AG09319 (cell line): ENCODE results near the gene TYRO3.

Source experiments
- DNase-seq: peaks from one replicate; pipeline ENCODE4 v3.0.0-alpha.2; 2010; ENCODE audit warnings: low read depth; ENCODE audit errors: extremely low read depth
- TF ChIP-seq, protein P1 (sequence below): IDR thresholded peaks from 2 replicates; pipeline ENCODE4 v1.5.1; 2011; ENCODE audit warnings: low read depth, mild to moderate bottlenecking, inconsistent platforms, low read length, moderate library complexity

TYRO3 gene

DNA sequence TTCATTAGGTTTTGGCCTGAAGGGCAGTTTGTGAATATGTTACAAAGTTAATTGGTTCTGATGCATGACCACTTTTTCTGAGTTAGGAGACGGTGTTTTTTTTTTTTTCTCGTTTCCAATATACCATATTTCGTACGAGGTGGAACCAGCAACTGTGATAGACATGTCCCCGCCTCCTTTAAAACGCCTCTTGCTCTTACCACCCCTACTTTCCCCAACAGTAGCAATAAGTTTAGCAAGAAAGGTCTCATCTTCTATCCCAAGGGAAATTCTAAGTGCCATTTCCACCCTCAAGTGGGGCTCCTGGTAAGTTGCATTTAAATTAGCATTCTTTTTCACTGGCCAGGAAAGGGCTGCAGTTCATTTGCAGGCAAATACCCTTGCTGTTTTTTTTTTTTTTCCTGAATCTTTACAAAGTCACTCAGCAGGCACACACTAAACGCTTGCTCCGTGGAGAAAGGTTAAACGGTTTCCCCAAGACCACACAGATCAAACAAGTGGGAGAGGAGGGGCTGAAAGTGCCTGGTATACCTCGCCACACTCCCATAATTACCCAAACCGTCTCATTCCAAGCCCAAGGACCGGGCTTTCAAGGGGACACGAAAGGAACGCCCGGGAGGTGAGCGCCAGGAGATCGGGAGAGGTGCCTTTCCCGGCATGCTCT is 61.7 kb downstream of the TYRO3 start:
- DNase-seq: no peak
- TF ChIP-seq, protein P1, sequence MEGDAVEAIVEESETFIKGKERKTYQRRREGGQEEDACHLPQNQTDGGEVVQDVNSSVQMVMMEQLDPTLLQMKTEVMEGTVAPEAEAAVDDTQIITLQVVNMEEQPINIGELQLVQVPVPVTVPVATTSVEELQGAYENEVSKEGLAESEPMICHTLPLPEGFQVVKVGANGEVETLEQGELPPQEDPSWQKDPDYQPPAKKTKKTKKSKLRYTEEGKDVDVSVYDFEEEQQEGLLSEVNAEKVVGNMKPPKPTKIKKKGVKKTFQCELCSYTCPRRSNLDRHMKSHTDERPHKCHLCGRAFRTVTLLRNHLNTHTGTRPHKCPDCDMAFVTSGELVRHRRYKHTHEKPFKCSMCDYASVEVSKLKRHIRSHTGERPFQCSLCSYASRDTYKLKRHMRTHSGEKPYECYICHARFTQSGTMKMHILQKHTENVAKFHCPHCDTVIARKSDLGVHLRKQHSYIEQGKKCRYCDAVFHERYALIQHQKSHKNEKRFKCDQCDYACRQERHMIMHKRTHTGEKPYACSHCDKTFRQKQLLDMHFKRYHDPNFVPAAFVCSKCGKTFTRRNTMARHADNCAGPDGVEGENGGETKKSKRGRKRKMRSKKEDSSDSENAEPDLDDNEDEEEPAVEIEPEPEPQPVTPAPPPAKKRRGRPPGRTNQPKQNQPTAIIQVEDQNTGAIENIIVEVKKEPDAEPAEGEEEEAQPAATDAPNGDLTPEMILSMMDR: no peak

DNA sequence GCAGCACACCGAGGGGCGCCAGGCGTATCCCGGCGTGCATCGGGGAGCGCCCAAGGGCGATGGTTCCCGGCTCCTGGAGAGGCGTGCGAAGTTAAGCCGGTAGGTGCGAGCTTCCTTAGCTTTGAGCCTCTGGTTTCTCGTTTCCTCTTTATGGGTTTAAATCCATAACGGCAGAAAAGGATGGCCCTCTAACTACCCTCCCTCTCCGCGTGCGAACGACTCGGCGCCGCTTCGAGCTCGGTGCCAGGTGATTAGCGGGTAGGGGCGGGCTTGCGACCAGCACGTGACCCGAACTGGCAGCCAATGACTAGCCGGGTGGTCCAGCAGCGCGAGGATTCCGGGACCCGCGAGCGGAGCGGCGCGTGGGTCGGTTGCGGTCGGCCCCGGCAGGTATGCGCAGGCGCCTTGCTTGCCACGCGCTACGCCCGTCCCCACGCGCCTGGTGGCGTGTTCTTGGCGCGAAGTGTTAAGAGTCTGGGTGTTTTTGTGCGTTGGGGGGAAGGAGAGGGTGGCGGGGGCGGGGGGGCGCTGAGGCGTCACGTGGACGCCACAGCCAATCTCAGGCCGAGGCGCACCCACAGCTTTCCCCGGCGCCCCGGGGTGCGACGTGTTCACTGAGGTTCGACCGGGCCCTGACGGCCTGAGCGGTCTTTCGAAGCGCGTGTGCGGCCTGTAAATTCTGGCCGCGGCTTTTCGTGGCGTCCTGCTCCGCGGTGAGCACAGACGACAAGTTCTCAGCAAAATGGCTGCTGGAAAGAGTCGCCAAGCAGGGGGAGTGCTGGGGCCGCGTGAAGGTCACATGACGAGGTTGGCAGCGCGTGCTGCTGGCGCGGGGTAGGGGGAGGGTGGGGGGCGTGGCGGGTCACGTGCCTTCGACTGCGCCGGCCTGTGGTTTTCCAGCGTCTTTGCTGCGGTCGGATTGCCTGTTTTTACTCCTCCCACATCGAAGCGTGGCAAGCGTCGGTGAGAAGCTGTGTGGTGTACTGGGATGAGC is 62.5 kb downstream of the TYRO3 start:
- DNase-seq: peak; percentile 38

DNA sequence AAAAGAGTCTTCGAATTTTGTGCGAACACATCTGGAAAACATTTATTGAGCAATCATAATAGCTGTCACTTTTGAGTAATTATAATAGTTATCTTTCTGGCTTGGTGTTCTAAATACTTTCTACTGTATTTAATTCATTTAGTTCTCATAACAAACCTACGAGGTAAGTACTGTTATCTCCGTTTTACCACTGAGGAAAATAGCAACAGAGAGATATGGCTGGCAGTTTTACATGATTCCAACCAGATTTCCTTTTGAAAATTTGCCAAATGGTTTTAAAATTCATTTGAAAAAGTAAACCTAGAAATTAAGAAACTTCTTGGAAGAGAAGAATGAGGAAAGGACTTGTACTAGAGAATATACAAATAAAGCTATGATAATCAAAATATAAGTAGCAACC is 63.9 kb downstream of the TYRO3 start:
- TF ChIP-seq, protein P1: no peak
- no peak for DNase-seq

More for the DNA sequence above, 62.5 kb downstream of the TYRO3 start:
- TF ChIP-seq, protein P1: no peak

DNA sequence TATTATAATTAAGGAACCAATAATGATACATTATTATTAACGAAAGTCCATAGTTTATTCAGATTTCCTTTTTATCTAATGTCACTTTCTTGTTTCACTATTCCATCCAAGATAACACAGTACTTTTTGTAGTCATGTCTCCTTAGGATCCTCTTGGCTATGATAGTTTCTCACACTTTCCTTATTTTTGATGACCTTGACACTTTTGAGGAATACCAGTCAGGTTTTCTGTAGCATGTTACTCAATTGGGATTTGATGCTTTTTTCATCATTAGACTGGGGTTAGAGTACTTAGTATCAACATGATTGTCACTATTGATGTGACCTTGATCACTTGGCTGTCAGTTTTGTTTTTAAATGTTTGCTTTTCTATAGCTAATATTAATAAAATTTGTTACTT is 68.2 kb downstream of the TYRO3 start:
- TF ChIP-seq, protein P1: no peak
- DNase-seq: no peak

DNA sequence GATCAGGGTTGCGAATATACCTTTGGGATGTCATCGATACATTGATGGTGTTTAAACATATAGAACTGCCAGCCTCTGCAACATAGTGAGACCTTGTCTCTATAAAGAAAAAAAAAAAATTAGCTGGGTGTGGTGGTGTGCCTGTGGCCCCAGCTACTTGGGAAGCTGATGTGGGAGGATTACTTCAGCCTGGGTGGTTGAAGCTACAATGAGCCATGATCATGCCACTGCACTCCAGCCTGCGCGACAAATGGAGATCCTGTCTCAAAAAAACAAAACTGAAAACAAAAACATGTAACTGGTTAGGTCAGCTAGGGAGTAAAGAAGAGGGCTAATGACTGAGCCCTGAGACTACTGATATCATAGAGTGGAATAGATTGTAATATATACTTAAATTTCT is 70.5 kb downstream of the TYRO3 start:
- DNase-seq: no peak
- TF ChIP-seq, protein P1: no peak

DNA sequence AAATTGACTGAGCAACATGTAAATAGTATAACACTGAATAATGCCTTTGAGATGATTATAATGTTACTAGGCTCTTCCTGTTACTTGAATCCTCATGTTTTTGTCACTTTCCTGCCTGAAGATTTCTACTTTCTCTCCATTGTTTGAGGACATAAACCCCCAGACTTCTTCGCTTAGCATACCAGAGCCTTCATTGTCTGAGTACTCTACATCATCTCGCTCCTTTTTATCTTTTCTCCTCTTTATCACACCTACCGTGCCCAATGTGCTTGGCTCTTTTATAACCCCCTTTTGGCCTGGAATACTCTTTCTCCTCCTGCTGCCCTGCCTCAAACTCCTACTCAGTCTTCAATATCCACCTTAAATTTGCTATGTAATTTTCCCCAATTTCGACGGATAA is 70.9 kb downstream of the TYRO3 start:
- DNase-seq: no peak
- TF ChIP-seq, protein P1: no peak

DNA sequence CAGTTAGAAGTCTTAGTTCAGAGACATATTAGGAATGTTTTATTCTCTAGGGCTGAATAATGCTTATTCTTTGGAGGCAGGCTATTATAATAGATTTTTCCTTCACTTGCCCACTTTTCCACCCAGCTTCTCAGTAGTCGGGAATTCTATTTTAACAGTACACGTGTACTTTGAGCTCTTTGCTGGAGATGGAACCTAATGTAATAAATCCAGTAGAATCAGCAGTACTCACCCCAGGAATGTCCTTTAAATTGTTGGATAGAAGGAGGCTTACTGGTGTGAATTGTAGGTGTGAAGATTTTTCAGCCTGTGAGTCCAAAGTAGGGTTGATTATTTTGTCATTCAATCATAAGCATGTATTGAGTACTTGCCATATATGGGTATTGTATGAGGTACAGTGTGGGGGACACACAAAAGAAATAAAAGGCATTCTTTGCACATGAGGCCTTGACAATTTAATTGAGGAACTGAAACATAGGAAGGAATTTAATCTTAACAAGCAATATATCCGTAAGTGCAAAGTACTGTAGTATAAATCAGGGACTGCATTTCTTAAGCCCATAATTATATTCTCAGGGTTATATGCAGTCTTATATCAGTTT is 71.7 kb downstream of the TYRO3 start:
- DNase-seq: no peak
- TF ChIP-seq, protein P1: no peak
